Neural cell (in vitro differentiated cells): ENCODE data around the gene ZBTB8A.

Experiments used
- CTCF ChIP-seq: fragments of 450-650 bp; IDR thresholded peaks from 2 replicates; pipeline ENCODE4 v1.5.1; 2014; ENCODE audit warnings: antibody characterized with exemption, mild to moderate bottlenecking, moderate library complexity; ENCODE audit not compliant: poor library complexity, severe bottlenecking
- EP300 ChIP-seq: fragments of 450-650 bp; conservative IDR thresholded peaks from 2 replicates; pipeline ENCODE4 v1.6.1; 2014; ENCODE audit warnings: antibody characterized with exemption, mild to moderate bottlenecking, moderate library complexity; ENCODE audit not compliant: poor library complexity, severe bottlenecking
- EZH2 ChIP-seq: fragments of 200-600, 300-800 bp; shearing (Covaris generic), sonication (generic); IDR thresholded peaks from 2 replicates; pipeline ENCODE4 v1.6.1; 2014; ENCODE audit warnings: antibody characterized with exemption, low read length, borderline replicate concordance, mild to moderate bottlenecking; ENCODE audit not compliant: insufficient read depth, poor library complexity, severe bottlenecking
- MXI1 ChIP-seq: fragments of 450-650 bp; conservative IDR thresholded peaks from 2 replicates; pipeline ENCODE4 v1.6.1; 2014; ENCODE audit warnings: antibody characterized with exemption, mild to moderate bottlenecking; ENCODE audit not compliant: poor library complexity, severe bottlenecking
- POLR2AphosphoS5 ChIP-seq: IDR thresholded peaks from 2 replicates; pipeline ENCODE4 v1.6.1; 2012
- RAD21 ChIP-seq: fragments of 450-650 bp; conservative IDR thresholded peaks from 2 replicates; pipeline ENCODE4 v1.6.1; 2014; ENCODE audit warnings: antibody characterized with exemption, mild to moderate bottlenecking, moderate library complexity
- REST ChIP-seq: IDR thresholded peaks from 2 replicates; pipeline ENCODE4 v1.6.1; 2012; ENCODE audit warnings: borderline replicate concordance
- SMC3 ChIP-seq: fragments of 450-650 bp; conservative IDR thresholded peaks from 2 replicates; pipeline ENCODE4 v1.6.1; 2014; ENCODE audit warnings: antibody characterized with exemption, mild to moderate bottlenecking, moderate library complexity; ENCODE audit not compliant: poor library complexity
- TAF1 ChIP-seq: IDR thresholded peaks from 2 replicates; pipeline ENCODE4 v1.6.1; 2012; ENCODE audit warnings: low read depth

GRCh38 chr1:32540605-32541004, 1.4 kb downstream of the ZBTB8A start:
- TF ChIP-seq CTCF = no peak
- TF ChIP-seq POLR2AphosphoS5 = no peak
- TF ChIP-seq MXI1 = no peak
- no peak for TF ChIP-seq TAF1
- TF ChIP-seq EP300 = no peak
- TF ChIP-seq EZH2 = no peak
- TF ChIP-seq SMC3 = no peak
- no peak for TF ChIP-seq RAD21
- TF ChIP-seq REST = no peak
